Fibroblast of lung (primary cell): ENCODE data around the gene SGPL1.

Experiments
- EZH2 ChIP-seq: IDR thresholded peaks from 2 replicates; pipeline ENCODE4 v1.5.1; 2012; ENCODE audit warnings: low read length, control low read depth, mild to moderate bottlenecking; ENCODE audit errors: missing control alignments
- TF ChIP-seq, protein P1 (sequence below), 2 donors: IDR thresholded peaks in 1 of 2; conservative IDR thresholded peaks in 1 of 2; 1 replicate in 1 of 2; 2 replicates in 1 of 2; pipeline ENCODE4 v1.5.1; 2011 to 2012; ENCODE audit warnings: low read length in 2 of 2, control low read depth in 1 of 2, inconsistent platforms in 1 of 2, low read depth in 1 of 2, mild to moderate bottlenecking in 1 of 2

DNA sequence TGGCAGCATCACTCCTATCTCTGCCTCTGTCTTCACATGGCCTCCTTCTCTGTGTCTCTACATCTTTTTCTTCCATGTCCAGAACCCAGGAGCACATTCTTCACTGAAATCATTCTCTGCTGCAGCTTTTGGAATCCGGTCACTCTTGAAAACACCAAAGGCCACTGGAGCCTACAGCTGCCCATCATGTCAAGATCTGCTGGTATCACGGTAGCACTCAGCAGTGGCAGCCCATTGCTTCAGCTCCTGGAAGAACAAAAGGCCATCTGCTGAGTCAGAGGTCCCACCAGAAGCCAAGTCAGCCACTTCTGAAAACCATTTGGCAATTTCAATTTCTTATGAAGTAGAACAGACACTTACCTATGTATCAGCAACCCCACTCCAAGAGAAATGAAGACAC, 78.7 kb downstream of the SGPL1 start:
- TF ChIP-seq, protein P1, sequence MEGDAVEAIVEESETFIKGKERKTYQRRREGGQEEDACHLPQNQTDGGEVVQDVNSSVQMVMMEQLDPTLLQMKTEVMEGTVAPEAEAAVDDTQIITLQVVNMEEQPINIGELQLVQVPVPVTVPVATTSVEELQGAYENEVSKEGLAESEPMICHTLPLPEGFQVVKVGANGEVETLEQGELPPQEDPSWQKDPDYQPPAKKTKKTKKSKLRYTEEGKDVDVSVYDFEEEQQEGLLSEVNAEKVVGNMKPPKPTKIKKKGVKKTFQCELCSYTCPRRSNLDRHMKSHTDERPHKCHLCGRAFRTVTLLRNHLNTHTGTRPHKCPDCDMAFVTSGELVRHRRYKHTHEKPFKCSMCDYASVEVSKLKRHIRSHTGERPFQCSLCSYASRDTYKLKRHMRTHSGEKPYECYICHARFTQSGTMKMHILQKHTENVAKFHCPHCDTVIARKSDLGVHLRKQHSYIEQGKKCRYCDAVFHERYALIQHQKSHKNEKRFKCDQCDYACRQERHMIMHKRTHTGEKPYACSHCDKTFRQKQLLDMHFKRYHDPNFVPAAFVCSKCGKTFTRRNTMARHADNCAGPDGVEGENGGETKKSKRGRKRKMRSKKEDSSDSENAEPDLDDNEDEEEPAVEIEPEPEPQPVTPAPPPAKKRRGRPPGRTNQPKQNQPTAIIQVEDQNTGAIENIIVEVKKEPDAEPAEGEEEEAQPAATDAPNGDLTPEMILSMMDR (conservative IDR thresholded peaks at IDR 0.05 in 1 of 2, IDR thresholded peaks at IDR 0.05 in 1 of 2; ENCODE audit: low read depth in 1 of 2, low read length in 2 of 2), result no peak
- TF ChIP-seq EZH2, result no peak
